ENCODE measurements around the gene HHAT.

- no peak for TF ChIP-seq CTCF (IDR thresholded peaks at IDR 0.05)
- TF ChIP-seq POLR2A (IDR thresholded peaks at IDR 0.05) = no peak
Observed at GRCh38 chr1:210299501-210299900, 29.2 kb upstream of the HHAT start.

Measured in vagina (tissue), 2 donors.